Pancreas (tissue), 10 donors: Measurements from ENCODE around the gene HOMER3. TPM values are rescaled to one million over a fixed set of nuclear protein-coding genes. Genes with fewer than 3 reads are reported as not detected.
"Not testable (repeated sequence)": the region's sequence is repeated elsewhere in the genome, so short reads cannot be mapped to it uniquely, and the experiment has no call there.

Experiments used
- ATAC-seq, 4 donors: fragments of 200-7000 bp; cut with Tn5 transposase; one replicate each; pipeline versions ENCODE4 v1.8.0 to v1.9.1; 2020; ENCODE audit warnings: mild to moderate bottlenecking in 4 of 4, moderate library complexity in 4 of 4
- DNase-seq, 6 donors: peaks; one replicate each; pipeline ENCODE4 v3.0.0-alpha.2; 2020
- FAIRE-seq: peaks from 2 replicates; lab custom pipeline; 2012; peaks lifted over from hg19 to GRCh38; lab: Jason Lieb, UNC
- H3K27ac ChIP-seq, 4 donors: fragments of 200-600 bp; sonication (generic); 1 replicate in 3 of 4; 2 replicates in 1 of 4; pipeline versions ENCODE4 v1.5.0 to v1.8.0; 2020
- H3K27me3 ChIP-seq, 4 donors: fragments of 200-600 bp; one replicate each; pipeline ENCODE4 v1.8.0; 2021
- H3K36me3 ChIP-seq, 3 donors: fragments of 200-600 bp; sonication (generic) in 1 of 3; one replicate each; pipeline versions ENCODE4 v1.5.0 to v1.8.0; 2020 to 2021
- H3K4me1 ChIP-seq, 3 donors: fragments of 200-600 bp; one replicate each; pipeline ENCODE4 v1.8.0; 2021
- H3K4me3 ChIP-seq, 4 donors: fragments of 200-600 bp; sonication (generic) in 2 of 4; one replicate each; pipeline versions ENCODE4 v1.5.0 to v1.8.0; 2020 to 2021
- H3K9me3 ChIP-seq, 4 donors: fragments of 200-600 bp; one replicate each; pipeline ENCODE4 v1.8.0; 2021
- WGBS, 2 donors: extraction: QIAGEN DNeasy Blood & Tissue Kit; methylation state at CpG; one replicate each; pipeline ENCODE4 v1.1.7; 2013; 5-methylcytosine and 5-hydroxymethylcytosine counted together
- intact Hi-C, 3 donors: fragments of 100-400 bp; cut with DNase I; formaldehyde crosslinking; loops; one replicate each; pipeline versions ENCODE4 v1.11.1 to v1.14.2; 2022
- polyA plus RNA-seq, 2 donors: library from polyadenylated mRNA; stranded (reverse); fragments of 200-250 nt; gene quantifications; one replicate each; pipeline ENCODE4 v1.2.3, GENCODE V29; 2013
- total RNA-seq, 6 donors: library from RNA; stranded (reverse); fragmentation: NEBNext Ultra II Directional in 4 of 6; extraction: Animal tissue kit (Norgen Biotek cat#: 25700) in 4 of 6; gene quantifications; one replicate each; pipeline versions ENCODE4 v1.2.1 to v1.2.4, GENCODE V29; 2021 to 2023
- TF ChIP-seq, protein P1 (sequence below), 4 donors: fragments of 200-600 bp; sonication (generic) in 3 of 4; IDR thresholded peaks; one replicate each; pipeline versions ENCODE4 v1.5.0 to v1.8.0; 2021; ENCODE audit warnings: antibody characterized with exemption in 4 of 4
- donor health status: healthy with polysubstance abuse.
- donor health status: DM: no; HTN: no; CAD: no; lungs with moderate emphysema.
- donor health status: DM: no; HTN: no; CAD: no.
- donor health status: control.
- donor health status: control.
- donor health status: Bipolar disorder and iron deficiency.
- donor health status: DM: yes; HTN: yes; CAD: no.
- donor health status: DM: no; HTN: no; CAD: no.
- donor health status: DM: no; HTN: no; CAD: no.
- donor health status: DM: yes; HTN: yes; CAD: no.

The HOMER3 gene
- total and polyA plus RNA-seq, 8 donors = 3.7 to 24.8 (median 6.0) TPM

DNA sequence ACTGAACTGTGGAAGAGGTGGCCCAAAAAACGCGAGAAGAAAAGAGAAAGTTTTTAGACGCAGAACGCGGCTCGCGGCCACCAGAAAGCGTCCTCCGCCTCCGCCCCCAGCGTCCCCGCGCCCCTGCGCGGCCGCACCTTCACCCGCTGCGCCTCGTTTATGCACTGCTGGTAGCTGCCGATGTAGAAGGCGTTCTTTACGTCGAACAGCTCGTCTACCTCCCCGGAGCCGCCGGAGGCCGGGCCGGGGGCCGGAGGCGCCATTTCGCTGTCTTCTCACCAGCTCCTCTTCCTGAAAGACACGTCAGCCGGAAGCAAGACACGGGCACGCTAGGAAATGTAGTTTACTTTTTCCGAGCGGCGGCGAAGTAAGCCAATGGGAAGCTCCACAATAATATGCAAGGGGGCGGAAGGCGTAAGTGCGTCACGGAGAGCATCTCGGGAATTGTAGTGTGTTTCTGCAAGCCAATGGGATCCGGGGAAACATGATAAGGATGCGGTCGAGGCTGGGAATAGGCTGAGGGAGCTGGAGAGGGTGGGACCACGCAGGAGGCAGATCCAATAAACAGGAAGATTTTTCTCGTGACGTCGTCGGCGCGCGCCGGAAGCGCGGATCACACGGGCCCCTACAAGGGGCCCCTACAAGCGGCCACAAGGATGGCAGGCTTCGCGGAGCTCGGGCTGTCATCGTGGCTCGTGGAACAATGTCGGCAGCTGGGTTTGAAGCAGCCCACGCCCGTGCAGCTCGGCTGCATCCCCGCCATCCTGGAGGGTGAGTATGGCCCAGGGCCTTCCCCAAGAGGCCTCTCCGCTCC is 21.7 kb downstream of the HOMER3 start, which contains the start of the genes COPE and DDX49:
Gene COPE, minus strand, starts transcription at position 302 of the 814 bp plus-strand sequence. Its CDS starts 39 bp downstream, at position 263.
Gene DDX49, plus strand, starts transcription at position 630 of the 814 bp plus-strand sequence. Its CDS starts 27 bp downstream, at position 657.
- ATAC-seq (peak; percentile 97 to 99 (median 97)), DNase-seq (peak; percentile 89 to 98 (median 96)), FAIRE-seq (peak; percentile 98)
- H3K27ac ChIP-seq = peak within 1 kb of the TSS; percentile 82 to 95 (median 89)
- H3K9me3 ChIP-seq = no peaks in the 10 kb centered on the region
- peaks cover 0 to 20% (median 4%) of the 10 kb centered on the region in 3 donors for H3K36me3 ChIP-seq
- peaks cover 6 to 23% (median 9%) of the 10 kb centered on the region in 3 donors for H3K4me1 ChIP-seq
- TF ChIP-seq, protein P1, sequence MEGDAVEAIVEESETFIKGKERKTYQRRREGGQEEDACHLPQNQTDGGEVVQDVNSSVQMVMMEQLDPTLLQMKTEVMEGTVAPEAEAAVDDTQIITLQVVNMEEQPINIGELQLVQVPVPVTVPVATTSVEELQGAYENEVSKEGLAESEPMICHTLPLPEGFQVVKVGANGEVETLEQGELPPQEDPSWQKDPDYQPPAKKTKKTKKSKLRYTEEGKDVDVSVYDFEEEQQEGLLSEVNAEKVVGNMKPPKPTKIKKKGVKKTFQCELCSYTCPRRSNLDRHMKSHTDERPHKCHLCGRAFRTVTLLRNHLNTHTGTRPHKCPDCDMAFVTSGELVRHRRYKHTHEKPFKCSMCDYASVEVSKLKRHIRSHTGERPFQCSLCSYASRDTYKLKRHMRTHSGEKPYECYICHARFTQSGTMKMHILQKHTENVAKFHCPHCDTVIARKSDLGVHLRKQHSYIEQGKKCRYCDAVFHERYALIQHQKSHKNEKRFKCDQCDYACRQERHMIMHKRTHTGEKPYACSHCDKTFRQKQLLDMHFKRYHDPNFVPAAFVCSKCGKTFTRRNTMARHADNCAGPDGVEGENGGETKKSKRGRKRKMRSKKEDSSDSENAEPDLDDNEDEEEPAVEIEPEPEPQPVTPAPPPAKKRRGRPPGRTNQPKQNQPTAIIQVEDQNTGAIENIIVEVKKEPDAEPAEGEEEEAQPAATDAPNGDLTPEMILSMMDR (IDR thresholded peaks at IDR 0.05) = no peak
- H3K27me3 ChIP-seq = no peaks in the 10 kb centered on the region
- intact Hi-C loops = no loop called here
- WGBS, 2 donors = 0% methylated on average over 72 of the region's 72 CpGs
- H3K4me3 ChIP-seq = peak within 1 kb of the TSS; percentile 78 to 100 (median 94)

DNA sequence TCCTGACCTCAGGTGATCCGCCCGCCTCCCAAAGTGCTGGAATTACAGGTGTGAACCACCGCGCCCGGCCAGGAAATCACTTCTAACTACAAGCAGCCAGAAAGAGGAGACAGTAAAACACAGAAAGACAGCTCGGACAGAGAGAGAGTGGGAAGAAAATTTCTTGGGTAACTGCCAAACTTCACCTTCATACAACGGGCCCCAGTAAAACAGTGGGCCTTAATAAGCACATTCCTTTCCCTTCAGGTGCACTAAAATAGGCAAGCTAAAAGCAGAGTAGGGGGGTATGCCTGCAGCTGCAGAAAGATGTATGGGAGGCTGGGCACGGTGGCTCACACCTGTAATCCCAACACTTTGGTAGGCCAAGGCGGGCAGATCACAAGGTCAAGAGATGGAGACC is 23.4 kb downstream of the HOMER3 start:
- H3K27me3 ChIP-seq, intact Hi-C loops, ATAC-seq, H3K36me3 ChIP-seq, DNase-seq, FAIRE-seq, H3K27ac ChIP-seq, H3K9me3 ChIP-seq: not testable (repeated sequence)
- H3K4me1 ChIP-seq = peaks cover 6 to 23% (median 9%) of the 10 kb centered on the region in 3 donors
- WGBS, 2 donors = 61 to 72% methylated on average over 9 of the region's 9 CpGs
- peak overlapping the region in 2 of 4 donors; percentile 99 to 100 for H3K4me3 ChIP-seq

DNA sequence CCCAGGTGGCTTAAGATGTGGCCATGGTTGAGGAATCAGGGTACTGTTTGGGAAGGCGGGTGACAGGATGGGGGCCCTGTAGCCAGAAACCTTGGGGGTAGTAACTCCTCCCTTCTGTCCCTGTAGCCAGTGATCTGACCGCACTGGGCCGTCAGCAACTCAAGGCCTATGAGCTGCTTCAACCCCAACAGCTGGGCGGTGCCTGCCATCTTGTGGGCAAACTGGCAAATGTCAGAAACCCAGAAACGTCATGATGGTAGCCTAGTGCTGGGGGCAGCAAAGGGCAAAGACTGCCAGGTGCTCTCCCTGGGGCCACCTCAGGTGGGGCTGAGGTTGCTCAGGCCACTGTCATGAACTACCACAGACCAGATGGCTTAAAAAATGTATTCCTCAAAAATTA is 25.4 kb downstream of the HOMER3 start:
- no peak overlapping the region for H3K4me3 ChIP-seq
- H3K27me3 ChIP-seq = no peaks in the 10 kb centered on the region
- peaks cover 6 to 22% (median 9%) of the 10 kb centered on the region in 3 donors for H3K4me1 ChIP-seq
- intact Hi-C loops = no loop called here
- TF ChIP-seq, protein P1 (IDR thresholded peaks at IDR 0.05) = no peak
- H3K9me3 ChIP-seq = no peaks in the 10 kb centered on the region
- ATAC-seq (no peak), DNase-seq (peak in 3 of 6 donors; percentile 40 to 58 (median 52)), FAIRE-seq (no peak)
- peaks cover 0 to 4% (median 0%) of the 10 kb centered on the region in 3 donors for H3K36me3 ChIP-seq
- 51 to 55% methylated on average over 5 of the region's 5 CpGs for WGBS, 2 donors
- no peak overlapping the region for H3K27ac ChIP-seq

DNA sequence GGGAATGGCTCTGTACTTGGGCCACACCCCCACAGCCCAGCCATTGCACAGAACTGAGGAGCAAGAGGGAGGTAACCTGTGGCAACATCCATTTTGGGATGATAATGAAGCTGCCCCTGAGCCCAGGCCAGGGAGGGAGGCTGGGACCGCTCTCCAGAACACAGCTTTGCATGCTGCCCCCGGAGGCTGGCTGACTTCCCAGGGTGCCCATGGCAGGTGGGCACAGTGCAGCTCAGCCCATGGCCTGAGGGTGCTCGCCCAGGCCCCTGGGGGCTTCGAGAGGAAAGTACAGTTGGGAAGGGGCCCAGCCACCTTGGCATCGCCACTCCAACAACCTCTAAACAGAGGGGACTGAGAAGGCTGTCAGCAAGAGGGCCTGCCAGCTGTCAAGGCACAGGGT is 27.6 kb downstream of the HOMER3 start:
- no peak overlapping the region for H3K4me3 ChIP-seq
- H3K27ac ChIP-seq = no peak overlapping the region
- H3K9me3 ChIP-seq = no peaks in the 10 kb centered on the region
- peaks cover 0 to 4% (median 0%) of the 10 kb centered on the region in 3 donors for H3K36me3 ChIP-seq
- TF ChIP-seq, protein P1 (IDR thresholded peaks at IDR 0.05) = no peak
- ATAC-seq (no peak), FAIRE-seq (no peak), DNase-seq (peak in 1 of 6 donors; percentile 26)
- H3K4me1 ChIP-seq = peaks cover 0 to 15% (median 4%) of the 10 kb centered on the region in 3 donors
- intact Hi-C loops = no loop called here
- 86 to 89% methylated on average over 5 of the region's 5 CpGs for WGBS, 2 donors
- H3K27me3 ChIP-seq = no peaks in the 10 kb centered on the region

DNA sequence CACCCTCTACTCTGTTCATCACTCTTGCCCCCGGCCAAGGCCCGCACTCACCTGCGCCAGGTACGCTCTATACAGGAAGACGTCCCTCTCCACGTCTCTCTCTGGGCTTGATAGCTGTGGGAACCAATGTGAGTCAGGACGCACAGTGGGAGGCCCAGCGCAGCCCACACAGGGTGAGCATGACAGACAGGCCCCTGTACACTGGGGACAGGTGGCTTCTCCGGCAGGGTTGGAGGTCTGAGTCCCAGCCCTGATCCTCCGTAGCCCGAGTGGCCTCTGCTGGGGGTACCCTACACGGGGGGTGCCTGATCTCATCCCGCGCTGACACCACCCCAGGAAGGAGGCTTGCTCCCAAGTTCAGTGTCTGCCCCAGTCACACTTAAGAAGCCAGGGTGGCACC is 28.1 kb downstream of the HOMER3 start:
- Histone ChIP-seq H3K27me3 (no peaks in the 10 kb centered on the region), H3K9me3 (no peaks in the 10 kb centered on the region), H3K27ac (no peak overlapping the region), H3K4me3 (no peak overlapping the region), H3K36me3 (peaks cover 0 to 4% (median 1%) of the 10 kb centered on the region in 3 donors), H3K4me1 (peaks cover 0 to 10% (median 4%) of the 10 kb centered on the region in 3 donors)
- TF ChIP-seq, protein P1 (IDR thresholded peaks at IDR 0.05) = no peak
- FAIRE-seq (no peak), DNase-seq (peak in 1 of 6 donors; percentile 20), ATAC-seq (no peak)
- intact Hi-C loops = no loop called here
- WGBS, 2 donors = 96 to 97% methylated on average over 14 of the region's 14 CpGs
